GM18511 (cell line): ENCODE data around the gene LTN1.
"Not testable (repeated sequence)": the region's sequence is repeated elsewhere in the genome, so short reads cannot be mapped to it uniquely, and the experiment has no call there.

ENCODE experiments used
- ATAC-seq: cut with Tn5 transposase; IDR thresholded peaks from one replicate; pipeline ENCODE4 v1.9.1; 2021; ENCODE audit warnings: mild to moderate bottlenecking, moderate library complexity; ENCODE audit not compliant: unreplicated experiment

LTN1 gene

GRCh38 chr21:28936036-28936435, 56.6 kb downstream of the LTN1 start:
- no peak for ATAC-seq

GRCh38 chr21:28932717-28933116, 60.0 kb downstream of the LTN1 start:
- no peak for ATAC-seq

GRCh38 chr21:28931708-28932372, 60.8 kb downstream of the LTN1 start:
- not testable (repeated sequence) for ATAC-seq

DNA sequence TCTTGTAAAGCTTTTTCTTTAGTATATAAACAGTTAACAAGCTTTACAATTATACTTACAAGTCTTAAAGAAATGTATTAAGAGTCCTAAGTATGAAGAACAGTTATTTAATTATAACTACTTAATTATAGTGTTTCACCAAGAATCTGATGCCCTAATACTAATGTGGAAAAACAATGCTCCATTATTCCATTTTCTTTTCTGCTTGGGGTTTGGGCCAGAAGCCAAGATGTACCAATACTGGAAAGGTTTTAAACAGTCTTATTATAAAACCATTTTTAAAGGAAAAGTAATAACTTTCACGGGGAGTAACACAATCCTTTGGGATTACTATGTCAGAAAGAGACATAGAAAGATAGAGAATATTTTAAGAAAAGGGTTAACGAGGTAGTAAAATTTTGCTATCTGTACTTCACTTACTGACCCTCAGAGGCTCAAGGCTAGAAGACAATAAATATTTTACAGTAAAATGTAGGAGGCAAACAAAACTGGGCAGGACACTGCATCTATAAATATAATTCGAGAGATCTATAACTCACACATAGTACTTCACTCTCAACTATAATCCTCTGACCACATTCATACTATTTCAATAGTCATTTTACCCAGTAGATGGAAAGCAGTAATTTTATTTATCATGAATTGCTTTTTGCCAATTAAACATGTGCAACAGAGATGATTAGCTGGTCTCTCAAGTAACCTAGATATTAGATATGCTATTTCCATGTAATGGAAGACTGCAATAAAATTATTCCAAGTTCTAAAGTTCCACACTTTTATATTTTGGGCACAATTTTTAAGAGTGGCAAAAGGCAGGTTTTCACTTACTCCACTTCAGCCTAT, 63.9 kb downstream of the LTN1 start:
- no peak for ATAC-seq

DNA sequence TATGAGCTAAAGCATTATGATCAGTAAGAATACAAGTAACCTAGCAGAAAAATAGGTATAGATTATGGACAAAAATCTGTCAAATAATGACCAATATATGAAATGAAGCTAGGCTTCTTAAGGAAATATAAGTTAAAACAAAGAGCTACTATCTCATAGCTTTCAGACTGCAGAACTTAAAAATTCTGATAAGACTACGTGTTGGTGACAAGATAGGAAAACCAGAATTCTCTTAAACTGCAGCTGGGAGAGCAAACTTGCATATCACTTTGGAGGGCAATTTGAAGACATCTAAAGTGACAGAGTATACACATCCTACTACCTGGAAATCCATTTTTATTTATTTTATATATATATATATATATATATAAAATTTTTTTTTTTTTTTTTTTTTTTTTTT, 65.5 kb downstream of the LTN1 start:
- no peak for ATAC-seq

- ATAC-seq, result no peak
Observed at GRCh38 chr21:28923439-28923975, 69.2 kb downstream of the LTN1 start.

DNA sequence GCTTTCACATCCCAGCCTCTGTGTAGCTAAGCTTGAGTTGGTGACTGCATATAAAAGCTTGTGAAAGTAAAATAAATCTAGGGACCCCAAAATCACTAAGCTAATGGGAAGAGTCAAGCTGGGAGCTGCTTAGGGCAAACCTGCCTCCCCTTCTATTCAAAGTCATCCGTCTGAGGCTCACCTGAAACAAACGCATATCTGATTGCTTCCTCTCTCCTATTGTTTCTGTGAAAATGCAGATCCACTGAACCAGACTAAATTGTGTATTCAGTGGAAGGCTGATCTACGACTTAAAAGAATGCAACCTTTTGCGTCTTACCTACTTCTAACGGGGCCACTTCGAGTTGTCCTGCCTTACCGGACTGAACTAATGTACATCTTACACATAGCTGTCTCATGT, 70.3 kb downstream of the LTN1 start:
- no peak for ATAC-seq

GRCh38 chr21:28916150-28916893, 76.4 kb downstream of the LTN1 start:
- ATAC-seq, result no peak

GRCh38 chr21:28913071-28913470, 79.6 kb downstream of the LTN1 start:
- ATAC-seq, result no peak

DNA sequence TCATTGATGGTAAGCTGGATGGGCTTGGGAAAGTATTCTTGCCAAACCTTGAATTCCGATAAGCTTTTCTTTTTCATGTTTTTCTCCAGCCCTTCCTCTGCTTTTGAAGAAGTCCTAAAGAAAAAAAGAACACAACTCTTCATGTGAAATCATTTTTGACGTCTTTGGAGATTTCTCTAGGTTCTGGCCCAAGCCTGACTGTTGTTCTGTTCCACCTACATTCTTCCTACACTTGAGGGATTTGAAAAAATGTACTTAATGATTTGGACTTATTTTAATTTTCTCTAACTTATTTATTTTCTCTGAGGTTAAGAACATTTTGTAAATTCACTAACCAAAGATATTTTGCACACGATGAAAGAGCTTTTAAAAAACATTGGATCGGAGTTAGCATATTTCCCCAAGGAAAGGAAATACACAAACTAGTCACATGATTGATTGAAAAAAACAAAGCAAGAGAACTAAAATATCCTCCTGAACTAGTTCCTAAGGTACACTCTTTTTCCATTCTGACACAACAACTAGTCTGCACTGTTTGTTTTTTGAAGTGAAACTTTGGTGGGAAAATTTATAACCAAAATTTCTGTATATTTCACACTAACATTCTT, 82.3 kb downstream of the LTN1 start:
- no peak for ATAC-seq

DNA sequence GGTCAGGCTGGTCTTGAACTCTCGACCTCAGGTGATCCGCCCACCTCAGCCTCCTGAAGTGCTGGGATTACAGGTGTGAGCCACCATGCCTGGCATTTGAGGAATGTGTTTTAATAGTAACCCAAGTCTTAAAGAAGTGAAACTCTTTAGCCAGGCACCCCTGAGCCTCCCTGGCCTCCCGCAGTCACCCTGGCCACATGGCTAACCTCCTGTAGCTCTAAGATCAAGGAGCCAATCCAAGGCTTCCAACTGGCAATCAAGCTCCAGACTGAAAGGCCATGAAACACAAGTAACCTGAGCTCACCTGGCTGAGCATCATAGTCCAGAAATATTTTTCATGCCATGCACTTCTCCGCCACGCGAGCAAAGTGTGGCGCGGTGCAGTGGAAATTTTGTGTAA, 84.3 kb downstream of the LTN1 start:
- no peak for ATAC-seq

DNA sequence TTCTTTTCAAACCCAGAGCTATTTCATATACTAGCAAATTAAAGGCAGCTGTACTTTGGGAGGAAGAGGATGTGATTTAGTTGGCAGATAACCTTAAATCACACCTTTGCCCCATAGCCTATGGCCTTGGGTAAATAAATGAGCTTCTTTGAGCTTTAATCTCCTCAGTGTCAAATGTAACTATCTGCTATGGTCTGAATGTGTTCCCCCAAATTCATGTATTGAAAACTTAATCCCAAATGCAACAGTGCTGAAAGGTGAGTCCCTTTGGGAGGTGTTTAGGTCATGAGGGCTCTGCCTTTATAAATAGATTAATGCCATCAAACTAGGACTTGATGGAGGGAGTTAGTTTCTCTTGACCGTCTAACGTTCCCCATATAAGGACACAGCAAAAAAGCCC, 85.8 kb downstream of the LTN1 start:
- no peak for ATAC-seq

- ATAC-seq, result no peak
Observed at GRCh38 chr21:28906236-28906635, 86.4 kb downstream of the LTN1 start.

GRCh38 chr21:28904961-28905435, 87.7 kb downstream of the LTN1 start:
- ATAC-seq, result no peak

DNA sequence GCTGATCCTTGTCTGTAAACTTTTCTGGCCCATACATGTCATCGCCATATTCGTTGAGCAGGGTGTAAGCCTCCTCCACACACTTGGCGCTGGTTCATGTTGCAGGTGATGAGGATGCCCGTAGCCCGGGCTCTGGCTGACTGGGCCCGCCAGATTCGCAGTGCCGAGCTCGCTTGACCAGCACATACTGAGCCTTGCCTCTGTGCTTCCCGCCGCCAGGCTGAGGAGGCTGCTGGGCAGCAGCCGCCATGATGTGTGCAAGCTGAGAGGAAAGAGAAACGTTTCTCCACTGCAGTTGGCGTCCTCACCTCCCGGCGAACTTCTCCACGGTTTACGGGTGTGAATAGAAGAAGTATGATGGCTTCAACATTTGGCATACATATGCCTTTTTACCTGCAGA, 89.2 kb downstream of the LTN1 start:
- ATAC-seq, result no peak

GRCh38 chr21:28900481-28900880, 92.2 kb downstream of the LTN1 start:
- ATAC-seq, result no peak

DNA sequence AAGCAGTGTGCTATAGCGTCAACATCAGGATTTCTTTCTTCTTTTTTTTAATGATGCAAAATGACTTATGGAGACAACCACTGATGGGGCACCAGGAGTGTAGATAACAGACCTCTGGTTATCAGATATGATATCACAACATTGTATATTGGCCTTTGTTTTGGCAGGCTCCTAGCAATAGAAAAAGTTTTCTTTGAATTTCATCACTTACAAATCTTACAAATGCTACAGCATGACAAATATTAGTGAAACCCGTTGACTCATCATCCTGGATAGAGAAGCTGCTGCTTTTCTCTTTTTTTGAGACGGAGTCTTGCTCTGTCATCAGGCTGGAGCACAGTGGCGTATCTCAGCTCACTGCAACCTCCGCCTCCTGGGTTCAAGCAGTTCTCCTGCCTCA, 92.9 kb downstream of the LTN1 start:
- ATAC-seq, result no peak

DNA sequence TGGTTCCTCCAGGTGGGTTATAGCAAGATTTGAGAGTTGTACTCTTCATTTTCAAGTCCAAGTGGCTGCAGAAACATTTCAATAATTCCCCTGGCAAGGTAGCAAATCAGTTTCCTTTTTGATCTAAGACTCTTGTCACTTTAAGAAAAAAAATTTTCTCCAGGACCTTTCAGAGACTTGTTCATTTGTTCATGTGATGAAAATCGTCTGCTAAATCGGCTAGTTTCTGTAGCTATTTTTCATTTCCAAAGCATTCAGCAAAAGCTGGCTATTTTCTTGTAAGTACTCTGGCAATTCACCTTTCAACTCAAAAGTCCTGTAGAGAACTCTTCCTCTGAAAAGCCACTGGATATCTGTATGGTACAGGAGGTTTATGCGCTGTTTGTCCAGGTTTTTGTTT, 93.5 kb downstream of the LTN1 start:
- ATAC-seq, result no peak

DNA sequence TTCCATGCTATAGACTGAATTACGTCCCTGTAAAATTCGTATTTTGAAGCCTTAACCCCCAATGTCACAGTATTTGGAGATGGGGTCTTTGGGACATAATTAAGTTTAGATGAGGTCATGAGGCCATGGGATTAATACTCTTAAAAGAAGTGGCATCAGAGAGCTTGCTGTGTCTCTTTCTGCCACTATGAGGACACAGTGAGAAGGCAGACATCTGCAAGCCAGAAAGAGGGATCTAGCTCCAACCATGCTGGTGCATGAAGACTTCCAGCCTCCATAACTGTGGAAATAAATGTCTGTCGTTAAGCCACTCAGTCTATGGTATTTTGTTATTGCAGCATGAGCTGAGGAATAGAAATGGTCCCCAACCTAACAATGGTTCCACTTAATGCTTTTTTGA, 99.0 kb downstream of the LTN1 start:
- ATAC-seq, result no peak

- ATAC-seq, result no peak
Observed at GRCh38 chr21:28892199-28893111, 100.2 kb downstream of the LTN1 start.
